Natural killer cell (primary cell): ENCODE measurements around the gene FOXP1. TPM values are rescaled to one million over a fixed set of nuclear protein-coding genes. Genes with fewer than 3 reads are reported as not detected.

Source experiments
- ATAC-seq, 3 donors: fragments of 150-1000 bp in 2 of 3; fragments of 200-7000 bp in 1 of 3; cut with Tn5 transposase; 1 replicate in 1 of 3; 2 replicates in 2 of 3; pipeline ENCODE4 v1.10.0; 2021; ENCODE audit warnings: mild to moderate bottlenecking in 2 of 3, moderate library complexity in 2 of 3
- DNase-seq, 2 donors: peaks; one replicate each; pipeline versions ENCODE4 v3.0.0 to v3.0.0-alpha.2; 2013 to 2021; ENCODE audit warnings: mixed read lengths in 1 of 2
- H3K27ac ChIP-seq: one replicate; pipeline ENCODE4 v1.5.1; 2013; ENCODE audit warnings: mild to moderate bottlenecking, low read length
- H3K27me3 ChIP-seq: one replicate; pipeline ENCODE4 v1.6.1; 2013; ENCODE audit warnings: low read length; ENCODE audit not compliant: control insufficient read depth, insufficient read depth
- H3K36me3 ChIP-seq: one replicate; pipeline ENCODE4 v1.6.1; 2013; ENCODE audit warnings: low read length; ENCODE audit not compliant: control insufficient read depth, insufficient read depth
- H3K4me1 ChIP-seq: one replicate; pipeline ENCODE4 v1.6.1; 2013; ENCODE audit warnings: low read length; ENCODE audit not compliant: control insufficient read depth, insufficient read depth
- H3K4me3 ChIP-seq: one replicate; pipeline ENCODE4 v1.5.1; 2013; ENCODE audit warnings: low read length
- H3K9me3 ChIP-seq: one replicate; pipeline ENCODE4 v1.6.1; 2013; ENCODE audit warnings: low read length; ENCODE audit not compliant: control insufficient read depth, insufficient read depth
- H3K27ac Mint-ChIP-seq, 2 donors: one replicate each; pipeline ENCODE4 v1.8.0; 2022; ENCODE audit warnings: mild to moderate bottlenecking in 2 of 2, mixed read lengths in 2 of 2, moderate library complexity in 1 of 2
- H3K27me3 Mint-ChIP-seq, 2 donors: one replicate each; pipeline ENCODE4 v1.8.0; 2022; ENCODE audit warnings: low read depth in 2 of 2, mixed read lengths in 2 of 2
- H3K36me3 Mint-ChIP-seq: one replicate; pipeline ENCODE4 v1.8.0; 2022; ENCODE audit warnings: mixed read lengths
- H3K4me1 Mint-ChIP-seq, 2 donors: one replicate each; pipeline ENCODE4 v1.8.0; 2022; ENCODE audit warnings: mixed read lengths in 2 of 2
- H3K4me3 Mint-ChIP-seq: one replicate; pipeline ENCODE4 v1.8.0; 2022; ENCODE audit warnings: mild to moderate bottlenecking, moderate library complexity, mixed read lengths
- H3K9me3 Mint-ChIP-seq, 2 donors: one replicate each; pipeline ENCODE4 v1.8.0; 2022; ENCODE audit warnings: mixed read lengths in 2 of 2
- WGBS: methylation state at CpG from one replicate; pipeline ENCODE4 v1.1.7; 2013; ENCODE audit warnings: missing lambda C conversion rate; ENCODE audit not compliant: insufficient coverage; 5-methylcytosine and 5-hydroxymethylcytosine counted together
- intact Hi-C: fragments of 100-400 bp; cut with micrococcal nuclease; formaldehyde crosslinking; loops from one replicate; pipeline ENCODE4 v1.14.2; 2022
- total RNA-seq, 4 donors: library from RNA; stranded (reverse); fragments of 120-200 nt in 1 of 4; gene quantifications; one replicate each; pipeline versions ENCODE4 v1.2.3 to v1.2.4, GENCODE V29; 2013 to 2022
- TF ChIP-seq, protein P1 (sequence below): fragments of 200-600 bp; IDR thresholded peaks from one replicate; pipeline ENCODE4 v1.8.0; 2022; ENCODE audit warnings: antibody characterized with exemption

FOXP1 gene
- total RNA-seq, 3 donors from 2014 or later (not counting 1 experiment from before 2014, with no cell fraction given): 166 to 185 (median 166) TPM

DNA sequence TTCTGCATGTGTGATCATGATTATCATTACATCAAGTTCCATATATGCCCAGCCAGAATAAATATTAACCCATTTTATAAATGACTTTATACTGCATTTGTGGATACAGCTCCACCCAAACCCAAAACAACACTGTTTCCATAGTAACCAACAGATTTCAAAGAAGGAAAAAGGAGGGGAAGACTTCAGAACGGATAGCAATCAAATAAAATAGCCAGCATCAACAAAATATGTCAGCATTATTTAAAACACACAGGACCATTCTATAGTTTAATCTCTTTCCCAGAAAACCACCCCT, 114.4 kb downstream of the FOXP1 start:
- Histone ChIP-seq H3K9me3 (no peaks in the 10 kb centered on the region), H3K4me1 (peaks cover 4% of the 10 kb centered on the region), H3K4me3 (no peak overlapping the region), H3K27me3 (no peaks in the 10 kb centered on the region), H3K36me3 (no peaks in the 10 kb centered on the region), H3K27ac (no peak overlapping the region)
- no peak overlapping the region for H3K4me3 Mint-ChIP-seq
- H3K4me1 Mint-ChIP-seq: peaks cover 9 to 17% of the 10 kb centered on the region in 2 donors
- no peaks in the 10 kb centered on the region for H3K9me3 Mint-ChIP-seq
- DNase-seq: no peak
- intact Hi-C loops: no loop called here
- H3K27me3 Mint-ChIP-seq: no peaks in the 10 kb centered on the region
- TF ChIP-seq, protein P1, sequence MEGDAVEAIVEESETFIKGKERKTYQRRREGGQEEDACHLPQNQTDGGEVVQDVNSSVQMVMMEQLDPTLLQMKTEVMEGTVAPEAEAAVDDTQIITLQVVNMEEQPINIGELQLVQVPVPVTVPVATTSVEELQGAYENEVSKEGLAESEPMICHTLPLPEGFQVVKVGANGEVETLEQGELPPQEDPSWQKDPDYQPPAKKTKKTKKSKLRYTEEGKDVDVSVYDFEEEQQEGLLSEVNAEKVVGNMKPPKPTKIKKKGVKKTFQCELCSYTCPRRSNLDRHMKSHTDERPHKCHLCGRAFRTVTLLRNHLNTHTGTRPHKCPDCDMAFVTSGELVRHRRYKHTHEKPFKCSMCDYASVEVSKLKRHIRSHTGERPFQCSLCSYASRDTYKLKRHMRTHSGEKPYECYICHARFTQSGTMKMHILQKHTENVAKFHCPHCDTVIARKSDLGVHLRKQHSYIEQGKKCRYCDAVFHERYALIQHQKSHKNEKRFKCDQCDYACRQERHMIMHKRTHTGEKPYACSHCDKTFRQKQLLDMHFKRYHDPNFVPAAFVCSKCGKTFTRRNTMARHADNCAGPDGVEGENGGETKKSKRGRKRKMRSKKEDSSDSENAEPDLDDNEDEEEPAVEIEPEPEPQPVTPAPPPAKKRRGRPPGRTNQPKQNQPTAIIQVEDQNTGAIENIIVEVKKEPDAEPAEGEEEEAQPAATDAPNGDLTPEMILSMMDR: no peak
- peaks cover 7% of the 10 kb centered on the region for H3K36me3 Mint-ChIP-seq
- ATAC-seq: no peak
- H3K27ac Mint-ChIP-seq: no peak overlapping the region
- no CpG with 5 or more reads among the region's 1 CpG for WGBS

DNA sequence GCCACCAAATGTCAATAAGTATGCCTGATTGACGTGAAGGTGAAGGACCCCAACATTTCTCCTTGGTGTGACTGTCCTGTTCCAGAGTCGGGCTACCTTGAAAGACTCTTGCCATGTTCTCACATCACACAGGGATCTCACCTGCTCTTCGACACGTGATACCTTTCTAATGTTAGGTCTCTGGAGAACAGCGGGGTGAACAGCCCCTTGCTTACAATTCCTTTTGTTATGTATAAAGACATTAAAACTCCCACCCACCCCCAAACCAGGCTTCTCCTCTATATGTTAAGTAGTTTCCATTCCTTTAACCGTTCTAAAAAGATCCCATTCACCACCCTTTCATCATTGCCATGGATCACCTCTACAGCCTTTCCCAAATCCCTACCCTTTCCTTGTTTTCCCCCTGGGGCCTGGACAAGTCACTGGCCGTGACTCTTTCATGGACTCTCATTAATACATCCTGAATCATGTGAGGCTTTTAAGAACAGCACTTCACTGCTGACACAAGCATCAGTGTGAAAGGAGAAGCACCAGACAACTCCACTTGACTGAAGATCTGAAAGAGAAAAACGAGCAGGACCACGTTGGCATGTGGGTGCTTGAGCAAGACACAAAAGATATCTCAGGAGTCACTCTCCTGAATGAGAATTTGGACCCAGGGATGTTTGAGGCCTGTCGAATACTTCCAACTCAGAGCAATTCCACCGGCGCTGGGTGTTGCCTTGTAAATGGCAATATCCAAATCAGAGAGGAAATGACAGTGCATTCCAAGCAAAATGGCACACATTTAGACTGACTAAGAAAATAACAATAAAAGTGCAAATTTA, 115.0 kb downstream of the FOXP1 start:
- no peak overlapping the region for H3K4me3 Mint-ChIP-seq

DNA sequence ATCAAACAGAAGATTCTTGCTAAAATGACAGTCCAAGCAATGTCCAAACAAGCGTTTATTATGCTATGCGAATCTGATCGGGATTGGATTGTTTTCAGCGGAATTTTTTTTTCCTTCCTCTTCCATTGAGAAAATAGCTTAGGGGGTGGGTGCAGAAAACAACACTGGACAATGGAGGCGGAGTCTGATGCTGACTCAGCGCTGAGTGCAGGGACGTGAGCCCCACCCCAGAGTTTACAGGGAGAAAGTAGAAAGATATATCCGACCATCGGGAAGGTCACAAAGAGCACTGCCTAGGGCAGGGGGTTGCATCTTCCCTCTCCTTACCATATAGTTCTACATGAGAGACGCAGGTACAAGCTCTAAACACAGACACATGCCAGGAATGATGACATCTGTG, 117.0 kb downstream of the FOXP1 start:
- Histone ChIP-seq H3K27me3 (no peaks in the 10 kb centered on the region), H3K9me3 (no peaks in the 10 kb centered on the region), H3K36me3 (no peaks in the 10 kb centered on the region), H3K4me1 (peaks cover 5% of the 10 kb centered on the region), H3K27ac (no peak overlapping the region), H3K4me3 (no peak overlapping the region)
- Mint-ChIP-seq H3K4me3 (no peak overlapping the region), H3K36me3 (peaks cover 7% of the 10 kb centered on the region), H3K27me3 (no peaks in the 10 kb centered on the region), H3K4me1 (peaks cover 14 to 22% of the 10 kb centered on the region in 2 donors), H3K9me3 (no peaks in the 10 kb centered on the region), H3K27ac (no peak overlapping the region)
- ATAC-seq (no peak), DNase-seq (no peak)
- intact Hi-C loops: no loop called here
- TF ChIP-seq, protein P1: no peak
- WGBS: 92% methylated on average over 10 of the region's 10 CpGs

More for the DNA sequence above, 115.0 kb downstream of the FOXP1 start:
- TF ChIP-seq, protein P1: no peak
- H3K4me1 ChIP-seq: peaks cover 5% of the 10 kb centered on the region
- H3K27ac ChIP-seq: no peak overlapping the region
- 90% methylated on average over 12 of the region's 12 CpGs for WGBS
- no peaks in the 10 kb centered on the region for H3K36me3 ChIP-seq
- no peaks in the 10 kb centered on the region for H3K27me3 ChIP-seq
- ATAC-seq (no peak), DNase-seq (no peak)
- intact Hi-C loops: no loop called here
- Mint-ChIP-seq H3K9me3 (no peaks in the 10 kb centered on the region), H3K36me3 (peaks cover 7% of the 10 kb centered on the region), H3K27ac (no peak overlapping the region), H3K27me3 (no peaks in the 10 kb centered on the region), H3K4me1 (peaks cover 13 to 20% of the 10 kb centered on the region in 2 donors)
- H3K9me3 ChIP-seq: no peaks in the 10 kb centered on the region
- no peak overlapping the region for H3K4me3 ChIP-seq
